ENCODE measurements around the gene MSLN. TPM values are rescaled to one million over a fixed set of nuclear protein-coding genes. Genes with fewer than 3 reads are reported as not detected.

Gene MSLN
- total and polyA plus RNA-seq, 2 of the 13 experiments (the other 11 are each of a cell fraction or from before 2014, with no cell fraction given), result 2.0 to 2.3 TPM

- intact Hi-C loops (cut with micrococcal nuclease; ENCODE audit: unreplicated experiment) (no loop called here), in situ Hi-C loops (cut with HindIII; ENCODE audit: extremely low pct_ligation_motif_present, low pct_unique_long_range_greater_than_20kb) (no loop called here)
- Histone ChIP-seq H3K36me3 (replicated peaks in 1 of 2; ENCODE audit: control insufficient read depth in 1 of 2, insufficient read depth in 2 of 2, low read length in 2 of 2) (no peaks in the 10 kb centered on the region), H3K4me2 (ENCODE audit: low read depth, low read length) (peak overlapping the region; percentile 100), H3K27me3 (ENCODE audit: control insufficient read depth in 1 of 2, insufficient read depth in 2 of 2, low read length in 2 of 2) (no peaks in the 10 kb centered on the region), H3K27ac (ENCODE audit: extremely low read length, insufficient read depth, low read length) (peak overlapping the region; percentile 88), H2AFZ (ENCODE audit: low read length) (no peak overlapping the region), H3K9ac (ENCODE audit: insufficient read depth, low read depth, low read length) (peak overlapping the region; percentile 88), H4K20me1 (ENCODE audit: insufficient read depth, low read length) (peaks cover 5% of the 10 kb centered on the region), H3K4me1 (ENCODE audit: insufficient read depth, low read length) (peaks cover 38% of the 10 kb centered on the region), H3K9me3 (ENCODE audit: low read length) (no peaks in the 10 kb centered on the region), H3K79me2 (ENCODE audit: insufficient read depth, low read length) (peaks cover 3% of the 10 kb centered on the region), H3K4me3 (replicated peaks in 1 of 3; ENCODE audit: insufficient read depth in 1 of 3, low read depth in 2 of 3, low read length in 3 of 3) (peak overlapping the region; percentile 77 to 95 (median 85))
- TSS peak; percentile 85 for BruUV-seq (replicated peaks)
- peak; percentile 43 for ATAC-seq
- POLR2A ChIA-PET, result interaction anchor here (0.9 to 2.5 kb wide), 10 partner anchors 10 to 183 kb away, joined by 3 to 22 read pairs (median 6); partner anchors contain the start of genes CHTF18, CIAO3, MSLN and RHBDL1
- peak; percentile 68 for FAIRE-seq
- CTCF ChIA-PET (ENCODE audit: low intra/inter-chr PET ratio, low total read pairs), result no interaction called here
- WGBS (ENCODE audit: low lambda C conversion rate), result under 1% methylated on average over 10 of the region's 16 CpGs
- DNase-seq (ENCODE audit: low spot score), result peak; percentile 66
- TF ChIP-seq STAG1 (CRISPR knock-in tag; IDR thresholded peaks at IDR 0.05) (0 out of 2 replicates have a peak, but pooled peaks have one; percentile 17), GMEB1 (CRISPR knock-in tag; IDR thresholded peaks at IDR 0.05; ENCODE audit: borderline replicate concordance) (no peak), NR3C1 (CRISPR knock-in tag; IDR thresholded peaks at IDR 0.05) (no peak), PHF21A (CRISPR knock-in tag; IDR thresholded peaks at IDR 0.05) (no peak; the same call in 1 of the 2 replicates), KLF13 (CRISPR knock-in tag; IDR thresholded peaks at IDR 0.05) (no peak), HMGA1 (CRISPR knock-in tag; conservative IDR thresholded peaks at IDR 0.05) (no peak), NONO (IDR thresholded peaks at IDR 0.05) (no peak), NONO (CRISPR knock-in tag; conservative IDR thresholded peaks at IDR 0.05) (0 out of 2 replicates have a peak, but pooled peaks have one; percentile 5), SKI (IDR thresholded peaks at IDR 0.05; ENCODE audit: partially characterized antibody) (no peak), XRCC5 (optimal IDR thresholded peaks at IDR 0.05; ENCODE audit: low read length) (peak; percentile 17), PATZ1 (CRISPR knock-in tag; IDR thresholded peaks at IDR 0.05) (peak; percentile 97), POGK (CRISPR knock-in tag; conservative IDR thresholded peaks at IDR 0.05) (0 out of 2 replicates have a peak, but pooled peaks have one; percentile 44), GZF1 (CRISPR knock-in tag; IDR thresholded peaks at IDR 0.05) (no peak), CENPX (CRISPR knock-in tag; IDR thresholded peaks at IDR 0.05) (no peak), PREB (CRISPR knock-in tag; IDR thresholded peaks at IDR 0.05) (no peak), ZNF468 (CRISPR knock-in tag; IDR thresholded peaks at IDR 0.05) (0 out of 2 replicates have a peak, but pooled peaks have one; percentile 20), FOXA1 (IDR thresholded peaks at IDR 0.05) (no peak), FOXA1 (CRISPR knock-in tag; IDR thresholded peaks at IDR 0.05) (peak; percentile 60), SIN3A (IDR thresholded peaks at IDR 0.05; ENCODE audit: borderline replicate concordance, low read depth, low read length) (no peak)
Observed at GRCh38 chr16:719815-720446, 40.6 kb upstream of the MSLN start.

Data from HepG2 (cell line).